22Rv1 (cell line): ENCODE data around the gene PYGO2.

Experiments
- ZFX ChIP-seq: fragments of 450-650 bp; IDR thresholded peaks from 2 replicates; pipeline ENCODE4 v1.6.1; 2017; ENCODE audit warnings: antibody characterized with exemption, borderline replicate concordance
- TF ChIP-seq, protein P1 (sequence below): fragments of 450-650 bp; IDR thresholded peaks from 2 replicates; pipeline ENCODE4 v1.5.1; 2017; ENCODE audit warnings: mild to moderate bottlenecking

DNA sequence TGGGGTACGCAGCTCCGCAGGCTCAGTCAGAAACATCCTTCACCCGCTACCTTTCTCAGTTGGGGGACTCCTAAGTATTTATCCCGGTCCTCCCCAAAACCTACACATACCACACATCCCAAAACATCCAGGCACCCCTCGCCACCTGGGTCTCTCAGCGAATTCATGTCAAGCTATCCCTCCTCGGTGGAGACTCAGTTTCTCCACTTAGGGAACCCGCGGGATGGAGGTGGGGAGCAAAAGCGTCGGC is 39.8 kb upstream of the PYGO2 start:
- TF ChIP-seq, protein P1, sequence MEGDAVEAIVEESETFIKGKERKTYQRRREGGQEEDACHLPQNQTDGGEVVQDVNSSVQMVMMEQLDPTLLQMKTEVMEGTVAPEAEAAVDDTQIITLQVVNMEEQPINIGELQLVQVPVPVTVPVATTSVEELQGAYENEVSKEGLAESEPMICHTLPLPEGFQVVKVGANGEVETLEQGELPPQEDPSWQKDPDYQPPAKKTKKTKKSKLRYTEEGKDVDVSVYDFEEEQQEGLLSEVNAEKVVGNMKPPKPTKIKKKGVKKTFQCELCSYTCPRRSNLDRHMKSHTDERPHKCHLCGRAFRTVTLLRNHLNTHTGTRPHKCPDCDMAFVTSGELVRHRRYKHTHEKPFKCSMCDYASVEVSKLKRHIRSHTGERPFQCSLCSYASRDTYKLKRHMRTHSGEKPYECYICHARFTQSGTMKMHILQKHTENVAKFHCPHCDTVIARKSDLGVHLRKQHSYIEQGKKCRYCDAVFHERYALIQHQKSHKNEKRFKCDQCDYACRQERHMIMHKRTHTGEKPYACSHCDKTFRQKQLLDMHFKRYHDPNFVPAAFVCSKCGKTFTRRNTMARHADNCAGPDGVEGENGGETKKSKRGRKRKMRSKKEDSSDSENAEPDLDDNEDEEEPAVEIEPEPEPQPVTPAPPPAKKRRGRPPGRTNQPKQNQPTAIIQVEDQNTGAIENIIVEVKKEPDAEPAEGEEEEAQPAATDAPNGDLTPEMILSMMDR, result no peak
- no peak for TF ChIP-seq ZFX
